Activated CD8-positive, alpha-beta T cell treated with anti-CD3 and anti-CD28 coated beads for 36 hours (primary cell): ENCODE data around the gene C22orf39. TPM values are rescaled to one million over a fixed set of nuclear protein-coding genes. Genes with fewer than 3 reads are reported as not detected.

Experiments used
- ATAC-seq: fragments of 200-7000 bp; cut with Tn5 transposase; one replicate; pipeline ENCODE4 v1.10.0; 2021; ENCODE audit warnings: mild to moderate bottlenecking, moderate library complexity
- CTCF ChIA-PET: fragments of 350-600 bp; sonication (Branson Sonifier 250); formaldehyde crosslinking; loops from one replicate; lab custom pipeline; 2021; ENCODE audit warnings: antibody characterized with exemption; lab: Charles Lee
- POLR2A ChIA-PET: fragments of 350-600 bp; sonication (Branson Sonifier 250); formaldehyde crosslinking; loops from one replicate; lab custom pipeline; 2021; ENCODE audit warnings: antibody characterized with exemption; lab: Charles Lee
- DNase-seq: peaks from one replicate; pipeline ENCODE4 v3.0.0-alpha.2; 2020
- H3K27ac Mint-ChIP-seq: one replicate; pipeline ENCODE4 v1.8.0; 2021; ENCODE audit warnings: mild to moderate bottlenecking, mixed read lengths
- H3K27me3 Mint-ChIP-seq: one replicate; pipeline ENCODE4 v1.8.0; 2021; ENCODE audit warnings: mixed read lengths
- H3K36me3 Mint-ChIP-seq: one replicate; pipeline ENCODE4 v1.8.0; 2021; ENCODE audit warnings: low read depth, mixed read lengths
- H3K4me1 Mint-ChIP-seq: one replicate; pipeline ENCODE4 v1.8.0; 2021; ENCODE audit warnings: low read depth, mixed read lengths
- H3K4me3 Mint-ChIP-seq: one replicate; pipeline ENCODE4 v1.8.0; 2021; ENCODE audit warnings: mild to moderate bottlenecking, moderate library complexity, mixed read lengths
- H3K9me3 Mint-ChIP-seq: one replicate; pipeline ENCODE4 v1.8.0; 2021; ENCODE audit warnings: mixed read lengths
- CTCF ChIP-seq: fragments of 200-600 bp; IDR thresholded peaks from one replicate; pipeline ENCODE4 v1.8.0; 2022; ENCODE audit warnings: antibody characterized with exemption, mild to moderate bottlenecking
- intact Hi-C: fragments of 100-400 bp; cut with micrococcal nuclease; formaldehyde crosslinking; loops from one replicate; pipeline ENCODE4 v1.10.0; 2022
- total RNA-seq, 2 experiments: library from RNA; stranded (reverse); gene quantifications; one replicate each; pipeline ENCODE4 v1.2.3, GENCODE V29; 2021

C22orf39 gene
- total RNA-seq, 2 experiments from 2014 or later: 26.9 to 29.8 TPM

GRCh38 chr22:19488884-19489843 is 41.7 kb upstream of the C22orf39 start:
- H3K27ac Mint-ChIP-seq: no peak overlapping the region
- CTCF ChIA-PET: interaction anchor here (0.9 to 1.3 kb wide), 3 partner anchors 9 to 143 kb away, joined by 3 to 4 read pairs (median 3); partner anchors contain the start of gene CDC45
- peaks cover 9% of the 10 kb centered on the region for H3K4me1 Mint-ChIP-seq
- intact Hi-C loops: no loop called here
- TF ChIP-seq CTCF: no peak
- POLR2A ChIA-PET: interaction anchor here (0.6 to 1.5 kb wide), 6 partner anchors 9 to 141 kb away, joined by 3 to 5 read pairs (median 4); partner anchors contain the start of gene CDC45
- H3K36me3 Mint-ChIP-seq: peaks cover 56% of the 10 kb centered on the region
- H3K27me3 Mint-ChIP-seq: no peaks in the 10 kb centered on the region
- no peak overlapping the region for H3K4me3 Mint-ChIP-seq
- no peaks in the 10 kb centered on the region for H3K9me3 Mint-ChIP-seq
- no peak for DNase-seq
- ATAC-seq: no peak

DNA sequence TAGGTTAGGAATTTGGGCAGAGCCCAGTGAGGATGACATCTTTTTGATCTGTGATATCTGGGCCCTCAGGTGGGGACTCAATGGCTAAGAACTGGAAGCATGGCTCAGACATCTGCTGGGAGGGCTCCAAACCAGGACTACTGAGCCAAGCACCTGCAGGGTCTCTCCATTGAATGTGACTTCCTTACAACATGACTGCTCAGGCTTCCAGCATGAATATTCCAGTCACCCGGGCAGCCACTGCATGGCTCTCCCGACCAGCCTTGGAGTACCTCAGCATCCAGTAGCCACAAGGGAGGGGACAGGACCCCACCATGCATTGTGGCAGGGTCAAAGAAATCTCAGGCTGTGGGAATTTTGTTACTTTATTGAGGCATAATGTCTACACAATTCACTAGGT is 40.8 kb upstream of the C22orf39 start:
- ChIA-PET CTCF (no interaction called here), POLR2A (interaction anchor here (0.8 to 1.5 kb wide), 3 partner anchors 8 to 142 kb away, joined by 3 to 4 read pairs (median 4); partner anchors contain the start of gene CDC45)
- no peaks in the 10 kb centered on the region for H3K9me3 Mint-ChIP-seq
- peaks cover 9% of the 10 kb centered on the region for H3K4me1 Mint-ChIP-seq
- no peaks in the 10 kb centered on the region for H3K27me3 Mint-ChIP-seq
- ATAC-seq (no peak), DNase-seq (no peak)
- H3K27ac Mint-ChIP-seq: no peak overlapping the region
- intact Hi-C loops: no loop called here
- H3K36me3 Mint-ChIP-seq: peaks cover 58% of the 10 kb centered on the region
- TF ChIP-seq CTCF: no peak
- no peak overlapping the region for H3K4me3 Mint-ChIP-seq

GRCh38 chr22:19483481-19484244 is 36.2 kb upstream of the C22orf39 start:
- H3K27me3 Mint-ChIP-seq: no peaks in the 10 kb centered on the region
- ChIA-PET POLR2A (interaction anchor here (0.6 to 4.1 kb wide), 7 partner anchors 10 to 434 kb away, joined by 3 to 12 read pairs (median 3); partner anchors contain the start of gene C22orf39), CTCF (interaction anchor here (1.1 kb wide), 1 partner anchor 146 kb away, joined by 5 read pairs; no protein-coding TSS in a partner anchor)
- no peak overlapping the region for H3K27ac Mint-ChIP-seq
- H3K4me3 Mint-ChIP-seq: no peak overlapping the region
- no peak for DNase-seq
- no peak for TF ChIP-seq CTCF
- intact Hi-C loops: no loop called here
- peaks cover 53% of the 10 kb centered on the region for H3K36me3 Mint-ChIP-seq
- ATAC-seq: no peak
- no peaks in the 10 kb centered on the region for H3K9me3 Mint-ChIP-seq
- H3K4me1 Mint-ChIP-seq: peaks cover 9% of the 10 kb centered on the region

DNA sequence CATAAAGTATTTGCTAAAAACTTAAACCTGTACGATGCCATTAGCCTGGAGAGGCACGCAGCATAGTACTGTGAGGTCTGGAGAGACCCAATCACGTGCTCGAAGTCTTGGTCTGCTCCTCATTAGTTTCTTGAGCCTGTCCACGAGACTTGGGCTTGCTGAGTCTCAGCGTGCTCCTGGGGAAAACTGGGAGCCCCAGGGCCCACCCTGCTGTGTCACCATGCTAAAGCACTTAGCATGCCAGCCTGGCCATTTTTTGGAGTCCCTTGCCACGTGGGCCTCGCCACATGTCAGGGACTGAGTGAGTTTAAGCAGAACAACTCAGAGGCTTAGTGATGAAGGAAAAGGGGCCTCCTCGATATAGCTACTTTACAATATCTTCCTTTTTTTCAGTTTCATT is 34.8 kb upstream of the C22orf39 start:
- POLR2A ChIA-PET: interaction anchor here (0.6 to 4.1 kb wide), 2 partner anchors 12 to 350 kb away, joined by 3 to 12 read pairs; no protein-coding TSS in a partner anchor
- Mint-ChIP-seq H3K27me3 (no peaks in the 10 kb centered on the region), H3K27ac (no peak overlapping the region), H3K4me1 (peaks cover 16% of the 10 kb centered on the region), H3K4me3 (no peak overlapping the region), H3K36me3 (peaks cover 47% of the 10 kb centered on the region), H3K9me3 (no peaks in the 10 kb centered on the region)
- CTCF ChIA-PET: no interaction called here
- intact Hi-C loops: no loop called here
- ATAC-seq (no peak), DNase-seq (no peak)
- TF ChIP-seq CTCF: no peak
